ENCODE results near the gene RS1. TPM values are rescaled to one million over a fixed set of nuclear protein-coding genes. Genes with fewer than 3 reads are reported as not detected.

RS1 gene
- total RNA-seq, 1 experiment from 2014 or later, result not detected

GRCh38 chrX:18639280-18639679 is 32.6 kb downstream of the RS1 start:
- H3K4me2 ChIP-seq (ENCODE audit: low read depth, low read length, poor library complexity, severe bottlenecking), result no peak overlapping the region
- H3K4me1 ChIP-seq (ENCODE audit: low read length), result no peaks in the 10 kb centered on the region
- H3K9me3 ChIP-seq (ENCODE audit: low read length), result no peaks in the 10 kb centered on the region
- no peak overlapping the region for H3K9ac ChIP-seq (ENCODE audit: low read length)
- no peaks in the 10 kb centered on the region for H3K79me2 ChIP-seq (ENCODE audit: low read length)
- H3K4me3 ChIP-seq (ENCODE audit: low read length), result no peak overlapping the region
- H3K9me2 ChIP-seq (replicated peaks; ENCODE audit: insufficient read depth, low read length), result no peaks in the 10 kb centered on the region
- H3K36me3 ChIP-seq (ENCODE audit: insufficient read depth, low read length), result no peaks in the 10 kb centered on the region
- no peaks in the 10 kb centered on the region for H4K20me1 ChIP-seq (ENCODE audit: insufficient read depth, low read depth, low read length)
- no peak for DNase-seq
- no peaks in the 10 kb centered on the region for H3K27me3 ChIP-seq (ENCODE audit: low read length)
- H2AFZ ChIP-seq (ENCODE audit: low read length), result no peak overlapping the region
- no peak overlapping the region for H3K27ac ChIP-seq (ENCODE audit: low read length)

- H3K4me1 ChIP-seq (ENCODE audit: low read length), result no peaks in the 10 kb centered on the region
- H4K20me1 ChIP-seq (ENCODE audit: insufficient read depth, low read depth, low read length), result no peaks in the 10 kb centered on the region
- H3K27me3 ChIP-seq (ENCODE audit: low read length), result no peaks in the 10 kb centered on the region
- no peaks in the 10 kb centered on the region for H3K36me3 ChIP-seq (ENCODE audit: insufficient read depth, low read length)
- H3K4me2 ChIP-seq (ENCODE audit: low read depth, low read length, poor library complexity, severe bottlenecking), result no peak overlapping the region
- no peaks in the 10 kb centered on the region for H3K79me2 ChIP-seq (ENCODE audit: low read length)
- H3K9me3 ChIP-seq (ENCODE audit: low read length), result no peaks in the 10 kb centered on the region
- H2AFZ ChIP-seq (ENCODE audit: low read length), result no peak overlapping the region
- H3K4me3 ChIP-seq (ENCODE audit: low read length), result no peak overlapping the region
- DNase-seq, result no peak
- no peak overlapping the region for H3K27ac ChIP-seq (ENCODE audit: low read length)
- no peaks in the 10 kb centered on the region for H3K9me2 ChIP-seq (replicated peaks; ENCODE audit: insufficient read depth, low read length)
- no peak overlapping the region for H3K9ac ChIP-seq (ENCODE audit: low read length)
These were observed 33.5 kb downstream of the RS1 start for GRCh38 chrX:18638398-18638797.

- H3K27ac ChIP-seq (ENCODE audit: low read length), result no peak overlapping the region
- H3K9me2 ChIP-seq (replicated peaks; ENCODE audit: insufficient read depth, low read length), result no peaks in the 10 kb centered on the region
- no peaks in the 10 kb centered on the region for H3K27me3 ChIP-seq (ENCODE audit: low read length)
- no peak overlapping the region for H3K4me3 ChIP-seq (ENCODE audit: low read length)
- no peak overlapping the region for H2AFZ ChIP-seq (ENCODE audit: low read length)
- H3K4me1 ChIP-seq (ENCODE audit: low read length), result no peaks in the 10 kb centered on the region
- no peak overlapping the region for H3K9ac ChIP-seq (ENCODE audit: low read length)
- H3K9me3 ChIP-seq (ENCODE audit: low read length), result no peaks in the 10 kb centered on the region
- no peaks in the 10 kb centered on the region for H3K79me2 ChIP-seq (ENCODE audit: low read length)
- H4K20me1 ChIP-seq (ENCODE audit: insufficient read depth, low read depth, low read length), result no peaks in the 10 kb centered on the region
- H3K4me2 ChIP-seq (ENCODE audit: low read depth, low read length, poor library complexity, severe bottlenecking), result no peak overlapping the region
- H3K36me3 ChIP-seq (ENCODE audit: insufficient read depth, low read length), result no peaks in the 10 kb centered on the region
- DNase-seq, result no peak
These were observed 41.0 kb downstream of the RS1 start for GRCh38 chrX:18630934-18631333.

GRCh38 chrX:18624599-18624998 is 47.3 kb downstream of the RS1 start:
- no peaks in the 10 kb centered on the region for H3K9me3 ChIP-seq (ENCODE audit: low read length)
- H3K9me2 ChIP-seq (replicated peaks; ENCODE audit: insufficient read depth, low read length), result no peaks in the 10 kb centered on the region
- no peak overlapping the region for H3K9ac ChIP-seq (ENCODE audit: low read length)
- no peaks in the 10 kb centered on the region for H3K36me3 ChIP-seq (ENCODE audit: insufficient read depth, low read length)
- no peaks in the 10 kb centered on the region for H3K4me1 ChIP-seq (ENCODE audit: low read length)
- DNase-seq, result no peak
- no peak overlapping the region for H3K4me2 ChIP-seq (ENCODE audit: low read depth, low read length, poor library complexity, severe bottlenecking)
- no peak overlapping the region for H2AFZ ChIP-seq (ENCODE audit: low read length)
- H3K27me3 ChIP-seq (ENCODE audit: low read length), result no peaks in the 10 kb centered on the region
- no peaks in the 10 kb centered on the region for H4K20me1 ChIP-seq (ENCODE audit: insufficient read depth, low read depth, low read length)
- no peaks in the 10 kb centered on the region for H3K79me2 ChIP-seq (ENCODE audit: low read length)
- H3K4me3 ChIP-seq (ENCODE audit: low read length), result no peak overlapping the region
- no peak overlapping the region for H3K27ac ChIP-seq (ENCODE audit: low read length)

DNA sequence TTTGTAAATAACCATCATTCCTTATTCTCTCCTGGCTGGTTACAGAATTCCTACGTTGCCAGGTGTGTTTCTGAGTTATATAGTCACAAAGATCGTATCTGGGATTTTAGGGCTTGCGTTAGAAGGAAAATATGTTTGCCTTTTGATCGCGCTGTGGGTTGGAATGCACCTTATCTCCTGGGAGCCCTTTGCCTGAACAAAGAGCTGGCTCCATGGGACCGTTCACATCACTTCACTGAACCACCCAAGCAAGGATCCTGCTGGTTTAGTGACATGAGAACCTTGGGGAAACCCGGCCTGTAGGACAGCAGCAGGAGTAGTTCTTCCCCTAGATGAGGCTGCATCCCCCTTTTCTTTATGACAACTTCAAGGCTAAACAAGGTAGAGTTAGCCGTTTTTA is 51.6 kb downstream of the RS1 start:
- no peaks in the 10 kb centered on the region for H3K4me1 ChIP-seq (ENCODE audit: low read length)
- no peak overlapping the region for H3K27ac ChIP-seq (ENCODE audit: low read length)
- H4K20me1 ChIP-seq (ENCODE audit: insufficient read depth, low read depth, low read length), result no peaks in the 10 kb centered on the region
- H3K79me2 ChIP-seq (ENCODE audit: low read length), result no peaks in the 10 kb centered on the region
- no peak overlapping the region for H2AFZ ChIP-seq (ENCODE audit: low read length)
- H3K9ac ChIP-seq (ENCODE audit: low read length), result no peak overlapping the region
- no peaks in the 10 kb centered on the region for H3K36me3 ChIP-seq (ENCODE audit: insufficient read depth, low read length)
- no peak for DNase-seq
- no peak overlapping the region for H3K4me2 ChIP-seq (ENCODE audit: low read depth, low read length, poor library complexity, severe bottlenecking)
- H3K4me3 ChIP-seq (ENCODE audit: low read length), result no peak overlapping the region
- no peaks in the 10 kb centered on the region for H3K9me3 ChIP-seq (ENCODE audit: low read length)
- no peaks in the 10 kb centered on the region for H3K27me3 ChIP-seq (ENCODE audit: low read length)
- no peaks in the 10 kb centered on the region for H3K9me2 ChIP-seq (replicated peaks; ENCODE audit: insufficient read depth, low read length)

GRCh38 chrX:18619288-18619687 is 52.6 kb downstream of the RS1 start:
- H4K20me1 ChIP-seq (ENCODE audit: insufficient read depth, low read depth, low read length), result no peaks in the 10 kb centered on the region
- no peaks in the 10 kb centered on the region for H3K9me3 ChIP-seq (ENCODE audit: low read length)
- no peaks in the 10 kb centered on the region for H3K9me2 ChIP-seq (replicated peaks; ENCODE audit: insufficient read depth, low read length)
- no peak overlapping the region for H3K4me3 ChIP-seq (ENCODE audit: low read length)
- no peak overlapping the region for H3K4me2 ChIP-seq (ENCODE audit: low read depth, low read length, poor library complexity, severe bottlenecking)
- no peak for DNase-seq
- H2AFZ ChIP-seq (ENCODE audit: low read length), result no peak overlapping the region
- no peaks in the 10 kb centered on the region for H3K36me3 ChIP-seq (ENCODE audit: insufficient read depth, low read length)
- no peaks in the 10 kb centered on the region for H3K27me3 ChIP-seq (ENCODE audit: low read length)
- no peaks in the 10 kb centered on the region for H3K79me2 ChIP-seq (ENCODE audit: low read length)
- H3K9ac ChIP-seq (ENCODE audit: low read length), result no peak overlapping the region
- no peak overlapping the region for H3K27ac ChIP-seq (ENCODE audit: low read length)
- no peaks in the 10 kb centered on the region for H3K4me1 ChIP-seq (ENCODE audit: low read length)

- H3K9me3 ChIP-seq (ENCODE audit: low read length), result no peaks in the 10 kb centered on the region
- no peaks in the 10 kb centered on the region for H4K20me1 ChIP-seq (ENCODE audit: insufficient read depth, low read depth, low read length)
- no peaks in the 10 kb centered on the region for H3K27me3 ChIP-seq (ENCODE audit: low read length)
- no peak overlapping the region for H3K27ac ChIP-seq (ENCODE audit: low read length)
- no peak overlapping the region for H3K9ac ChIP-seq (ENCODE audit: low read length)
- no peaks in the 10 kb centered on the region for H3K4me1 ChIP-seq (ENCODE audit: low read length)
- H3K4me2 ChIP-seq (ENCODE audit: low read depth, low read length, poor library complexity, severe bottlenecking), result no peak overlapping the region
- no peak overlapping the region for H2AFZ ChIP-seq (ENCODE audit: low read length)
- no peaks in the 10 kb centered on the region for H3K79me2 ChIP-seq (ENCODE audit: low read length)
- H3K4me3 ChIP-seq (ENCODE audit: low read length), result no peak overlapping the region
- H3K9me2 ChIP-seq (replicated peaks; ENCODE audit: insufficient read depth, low read length), result no peaks in the 10 kb centered on the region
- H3K36me3 ChIP-seq (ENCODE audit: insufficient read depth, low read length), result no peaks in the 10 kb centered on the region
- no peak for DNase-seq
These were observed 54.5 kb downstream of the RS1 start for GRCh38 chrX:18617407-18617750.

DNA sequence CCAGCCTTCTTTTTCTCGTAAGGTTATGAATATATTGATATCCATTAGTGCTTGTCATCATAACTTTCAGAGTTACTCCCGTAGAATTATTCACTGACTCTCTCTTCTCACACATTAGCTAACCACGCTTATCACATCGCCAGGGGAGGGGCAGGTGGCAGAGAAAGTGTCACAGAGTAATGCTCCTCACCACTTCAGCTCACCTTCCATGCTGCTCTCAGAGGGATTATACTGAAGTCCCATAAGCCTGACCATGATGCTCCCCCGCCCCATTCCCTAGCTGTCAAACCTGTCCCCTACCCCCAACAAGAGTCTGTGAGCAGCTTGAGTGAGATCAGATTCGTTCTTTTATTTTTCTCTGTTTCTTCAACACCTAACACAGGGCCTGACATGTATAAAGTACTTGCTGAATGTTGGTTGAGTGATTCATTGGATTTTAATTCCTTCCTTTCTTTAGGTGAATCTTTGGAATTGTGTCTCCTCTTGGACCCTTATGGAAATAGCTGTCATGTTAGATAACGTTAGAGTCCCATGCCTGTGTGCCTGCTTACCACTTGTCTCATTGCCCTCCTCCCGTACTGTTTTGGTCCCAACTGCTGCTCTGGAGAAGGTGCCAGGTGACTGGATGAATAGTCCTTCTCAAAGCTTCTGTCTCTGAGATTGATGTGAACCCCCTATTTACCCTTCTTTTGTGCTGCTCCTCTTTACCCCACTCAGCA is 55.1 kb downstream of the RS1 start:
- Histone ChIP-seq H4K20me1 (ENCODE audit: insufficient read depth, low read depth, low read length) (no peaks in the 10 kb centered on the region), H3K4me1 (ENCODE audit: low read length) (no peaks in the 10 kb centered on the region), H3K4me2 (ENCODE audit: low read depth, low read length, poor library complexity, severe bottlenecking) (no peak overlapping the region), H3K4me3 (ENCODE audit: low read length) (no peak overlapping the region), H2AFZ (ENCODE audit: low read length) (no peak overlapping the region), H3K27ac (ENCODE audit: low read length) (no peak overlapping the region), H3K9ac (ENCODE audit: low read length) (no peak overlapping the region), H3K27me3 (ENCODE audit: low read length) (no peaks in the 10 kb centered on the region), H3K36me3 (ENCODE audit: insufficient read depth, low read length) (no peaks in the 10 kb centered on the region), H3K9me2 (replicated peaks; ENCODE audit: insufficient read depth, low read length) (no peaks in the 10 kb centered on the region), H3K9me3 (ENCODE audit: low read length) (no peaks in the 10 kb centered on the region), H3K79me2 (ENCODE audit: low read length) (no peaks in the 10 kb centered on the region)
- no peak for DNase-seq
